DND-41 (cell line): ENCODE results near the gene TBC1D13.

Source experiments
- CTCF ChIP-seq: IDR thresholded peaks from 2 replicates; pipeline ENCODE4 v1.5.1; 2012; ENCODE audit warnings: borderline replicate concordance, low read length, moderate library complexity, mild to moderate bottlenecking; ENCODE audit not compliant: poor library complexity, severe bottlenecking; ENCODE audit errors: extremely low read depth
- EZH2 ChIP-seq: IDR thresholded peaks from 3 replicates; pipeline ENCODE4 v1.6.1; 2012; ENCODE audit warnings: borderline replicate concordance, low read depth, mild to moderate bottlenecking, moderate library complexity, low read length, inconsistent platforms; ENCODE audit not compliant: severe bottlenecking

- TF ChIP-seq CTCF (no peak), EZH2 (no peak)
These were observed 20.8 kb downstream of the TBC1D13 start for GRCh38 chr9:128807827-128808226.
